H1 (cell line): ENCODE results near the gene TUBGCP6. TPM values are rescaled to one million over a fixed set of nuclear protein-coding genes. Genes with fewer than 3 reads are reported as not detected.

ENCODE experiments used
- BCL11A ChIP-seq, 2 experiments: IDR thresholded peaks; one replicate each; pipeline ENCODE4 v1.6.1; 2011; ENCODE audit warnings: low read depth in 2 of 2, low read length in 2 of 2, mild to moderate bottlenecking in 2 of 2
- BRCA1 ChIP-seq: IDR thresholded peaks from 2 replicates; pipeline ENCODE4 v1.6.1; 2012; ENCODE audit warnings: low read depth, low read length, improper control_type of control experiment
- CBX8 ChIP-seq: fragments of 300-800, 300-1000 bp; sonication (generic); IDR thresholded peaks from 2 replicates; pipeline ENCODE4 v1.7.1; 2016; ENCODE audit warnings: low read depth, low read length, borderline replicate concordance
- CHD2 ChIP-seq: IDR thresholded peaks from 2 replicates; pipeline ENCODE4 v1.6.1; 2012; ENCODE audit warnings: low read length, improper control_type of control experiment
- CREB1 ChIP-seq: IDR thresholded peaks from 2 replicates; pipeline ENCODE4 v1.6.1; 2012; ENCODE audit warnings: inconsistent platforms
- CTBP2 ChIP-seq: IDR thresholded peaks from 2 replicates; pipeline ENCODE4 v1.7.0; 2011; ENCODE audit warnings: borderline replicate concordance, mild to moderate bottlenecking, moderate library complexity, mixed read lengths, low read length; ENCODE audit not compliant: insufficient read depth, insufficient read length
- GTF2F1 ChIP-seq: IDR thresholded peaks from 2 replicates; pipeline ENCODE4 v1.6.1; 2012; ENCODE audit warnings: low read depth, low read length, improper control_type of control experiment, borderline replicate concordance
- HDAC2 ChIP-seq, 2 experiments: fragments of 300-600 bp in 1 of 2; sonication (generic) in 1 of 2; IDR thresholded peaks; 2 replicates each; pipeline ENCODE4 v1.6.1; 2011 to 2012; ENCODE audit warnings: low read depth in 2 of 2, low read length in 2 of 2, mild to moderate bottlenecking in 2 of 2, moderate library complexity in 2 of 2, borderline replicate concordance in 1 of 2, inconsistent platforms in 1 of 2
- HDAC6 ChIP-seq: IDR thresholded peaks from one replicate; pipeline ENCODE4 v1.7.1; 2012; ENCODE audit warnings: low read depth, mild to moderate bottlenecking, inconsistent platforms, low read length, moderate library complexity
- KDM1A ChIP-seq: fragments of 200-600, 300-600 bp; sonication (generic); IDR thresholded peaks from 2 replicates; pipeline ENCODE4 v1.7.1; 2016; ENCODE audit warnings: mild to moderate bottlenecking, low read length, borderline replicate concordance
- KDM5A ChIP-seq: fragments of 200-600 bp; IDR thresholded peaks from 2 replicates; pipeline ENCODE4 v1.7.1; 2012; ENCODE audit warnings: mild to moderate bottlenecking, low read length, inconsistent platforms, mixed read lengths
- PHF8 ChIP-seq: fragments of 200-600 bp; sonication (generic); conservative IDR thresholded peaks from 2 replicates; pipeline ENCODE4 v1.7.1; 2012; ENCODE audit warnings: low read depth, mild to moderate bottlenecking, inconsistent platforms, low read length, moderate library complexity
- POLR2AphosphoS5 ChIP-seq: IDR thresholded peaks from 2 replicates; pipeline ENCODE4 v1.6.1; 2011; ENCODE audit warnings: low read depth, low read length
- POU5F1 ChIP-seq: IDR thresholded peaks from 2 replicates; pipeline ENCODE4 v1.6.1; 2011; ENCODE audit warnings: low read depth, mild to moderate bottlenecking, low read length, moderate library complexity
- RAD21 ChIP-seq, 2 experiments: IDR thresholded peaks in 1 of 2; conservative IDR thresholded peaks in 1 of 2; 2 replicates each; pipeline ENCODE4 v1.6.1; 2011; ENCODE audit warnings: low read depth in 2 of 2, low read length in 2 of 2, improper control_type of control experiment in 1 of 2, inconsistent platforms in 1 of 2, mild to moderate bottlenecking in 1 of 2, moderate library complexity in 1 of 2
- RBBP5 ChIP-seq: IDR thresholded peaks from 2 replicates; pipeline ENCODE4 v1.7.1; 2012; ENCODE audit warnings: low read depth, mild to moderate bottlenecking, inconsistent platforms, low read length, moderate library complexity, borderline replicate concordance
- SP4 ChIP-seq: IDR thresholded peaks from 2 replicates; pipeline ENCODE4 v1.6.1; 2012; ENCODE audit warnings: low read length, inconsistent platforms
- TAF1 ChIP-seq: IDR thresholded peaks from 2 replicates; pipeline ENCODE4 v1.6.1; 2011; ENCODE audit warnings: mild to moderate bottlenecking, low read depth, low read length
- TEAD4 ChIP-seq: IDR thresholded peaks from 2 replicates; pipeline ENCODE4 v1.6.1; 2012; ENCODE audit warnings: low read depth, low read length, inconsistent platforms, mixed read lengths
- polyA plus RNA-seq, 7 experiments: library from polyadenylated mRNA; depleted of rRNA in 3 of 7; stranded (reverse) in 5 of 7; unstranded in 2 of 7; fragments of >200 nt in 5 of 7; fragments of 200-250 nt in 2 of 7; gene quantifications; 1 replicate in 5 of 7; 2 replicates in 1 of 7; 4 replicates in 1 of 7; pipeline versions ENCODE4 v1.2.1 to v1.2.3, GENCODE V29; 2011 to 2013; ENCODE audit warnings: missing spikeins in 2 of 7, mixed read lengths in 2 of 7
- total RNA-seq: library from RNA; stranded (reverse); fragmentation: NEBNext Ultra II Directional; extraction: Animal tissue kit (Norgen Biotek cat#: 25700); gene quantifications from 2 replicates; pipeline ENCODE4 v1.2.1, GENCODE V29; 2021
- TF ChIP-seq, protein P1 (sequence below), 3 experiments: IDR thresholded peaks; 1 replicate in 2 of 3; 2 replicates in 1 of 3; pipeline versions ENCODE4 v1.5.1 to v1.6.1; 2011; ENCODE audit warnings: low read length in 3 of 3, mild to moderate bottlenecking in 3 of 3, inconsistent platforms in 2 of 3, low read depth in 1 of 3, moderate library complexity in 1 of 3; ENCODE audit not compliant: insufficient read depth in 1 of 3; ENCODE audit errors: control extremely low read depth in 1 of 3
- TF ChIP-seq, protein P2 (sequence below): IDR thresholded peaks from 2 replicates; pipeline ENCODE4 v1.6.1; 2011; ENCODE audit warnings: low read depth, mild to moderate bottlenecking, low read length; ENCODE audit not compliant: insufficient read depth

The TUBGCP6 gene
- total and polyA plus RNA-seq, 2 of the 8 experiments (the other 6 are each of a cell fraction or from before 2014, with no cell fraction given), result 24.2 to 24.7 TPM

DNA sequence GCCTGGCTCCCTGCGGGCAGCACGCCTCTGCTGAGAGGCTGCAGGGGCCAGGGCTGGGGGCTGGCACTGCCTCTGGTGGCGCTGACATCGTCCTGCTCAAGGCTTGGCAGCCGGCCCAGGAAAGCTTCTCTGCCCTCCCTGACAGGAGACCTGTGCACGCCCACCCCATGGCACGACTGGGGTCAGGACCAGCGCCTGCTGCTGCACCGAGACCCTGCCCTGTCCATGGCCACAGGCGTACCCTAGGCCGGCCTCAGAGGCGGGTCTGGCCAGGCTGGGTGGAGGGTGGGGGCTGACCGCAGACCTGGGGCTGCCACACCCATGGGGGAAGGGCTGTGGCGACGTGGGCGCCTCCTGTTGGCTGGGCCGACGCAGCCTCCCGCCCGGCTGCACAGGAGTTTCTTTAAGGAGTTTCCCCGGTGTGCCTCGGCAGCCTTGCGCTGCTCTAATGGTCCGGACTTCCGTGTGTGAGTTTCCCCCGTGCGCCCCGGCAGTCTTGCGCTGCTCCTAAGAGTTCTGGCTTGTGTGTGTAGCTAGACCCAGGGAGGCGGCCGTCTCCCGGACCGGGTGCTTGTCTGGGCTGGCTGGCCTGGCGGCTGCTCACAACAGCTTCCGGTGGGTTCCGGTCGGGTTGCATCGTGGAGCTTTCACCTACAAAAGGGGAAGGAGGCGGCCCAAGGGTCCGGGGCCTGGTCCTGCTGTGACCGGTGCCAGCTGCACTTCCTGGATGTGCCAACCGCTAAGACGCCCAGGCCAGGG lies 54.5 kb downstream of the TUBGCP6 start (continued):
- TF ChIP-seq KDM5A, result no peak
- TF ChIP-seq RAD21 (IDR thresholded peaks at IDR 0.05 in 1 of 2, conservative IDR thresholded peaks at IDR 0.05 in 1 of 2; ENCODE audit: low read depth in 2 of 2, low read length in 2 of 2), result peak in 1 of 2 experiments; percentile 21; a peak in 3 of 4 replicates
- no peak for TF ChIP-seq CHD2
- no peak for TF ChIP-seq CBX8
- no peak for TF ChIP-seq SP4
- no peak for TF ChIP-seq GTF2F1
- peak; percentile 74 for TF ChIP-seq CREB1
- no peak for TF ChIP-seq BRCA1
- 0 out of 2 replicates have a peak, but pooled peaks have one; percentile 11 for TF ChIP-seq TAF1
- TF ChIP-seq POLR2AphosphoS5, result no peak
- no peak for TF ChIP-seq PHF8
- no peak for TF ChIP-seq HDAC6
- no peak for TF ChIP-seq KDM1A
- TF ChIP-seq HDAC2 (IDR thresholded peaks at IDR 0.05; ENCODE audit: borderline replicate concordance in 1 of 2, low read depth in 2 of 2, low read length in 2 of 2), result no peak
- TF ChIP-seq, protein P1, sequence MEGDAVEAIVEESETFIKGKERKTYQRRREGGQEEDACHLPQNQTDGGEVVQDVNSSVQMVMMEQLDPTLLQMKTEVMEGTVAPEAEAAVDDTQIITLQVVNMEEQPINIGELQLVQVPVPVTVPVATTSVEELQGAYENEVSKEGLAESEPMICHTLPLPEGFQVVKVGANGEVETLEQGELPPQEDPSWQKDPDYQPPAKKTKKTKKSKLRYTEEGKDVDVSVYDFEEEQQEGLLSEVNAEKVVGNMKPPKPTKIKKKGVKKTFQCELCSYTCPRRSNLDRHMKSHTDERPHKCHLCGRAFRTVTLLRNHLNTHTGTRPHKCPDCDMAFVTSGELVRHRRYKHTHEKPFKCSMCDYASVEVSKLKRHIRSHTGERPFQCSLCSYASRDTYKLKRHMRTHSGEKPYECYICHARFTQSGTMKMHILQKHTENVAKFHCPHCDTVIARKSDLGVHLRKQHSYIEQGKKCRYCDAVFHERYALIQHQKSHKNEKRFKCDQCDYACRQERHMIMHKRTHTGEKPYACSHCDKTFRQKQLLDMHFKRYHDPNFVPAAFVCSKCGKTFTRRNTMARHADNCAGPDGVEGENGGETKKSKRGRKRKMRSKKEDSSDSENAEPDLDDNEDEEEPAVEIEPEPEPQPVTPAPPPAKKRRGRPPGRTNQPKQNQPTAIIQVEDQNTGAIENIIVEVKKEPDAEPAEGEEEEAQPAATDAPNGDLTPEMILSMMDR (IDR thresholded peaks at IDR 0.05; ENCODE audit: control extremely low read depth in 1 of 3, insufficient read depth in 1 of 3, low read depth in 1 of 3, low read length in 3 of 3), result peak; percentile 38 to 75 (median 51); a peak in 3 of 4 replicates
- no peak for TF ChIP-seq BCL11A (IDR thresholded peaks at IDR 0.05; ENCODE audit: low read depth in 2 of 2, low read length in 2 of 2)
- no peak for TF ChIP-seq POU5F1
- TF ChIP-seq RBBP5, result no peak
- TF ChIP-seq CTBP2, result no peak
- TF ChIP-seq, protein P2, sequence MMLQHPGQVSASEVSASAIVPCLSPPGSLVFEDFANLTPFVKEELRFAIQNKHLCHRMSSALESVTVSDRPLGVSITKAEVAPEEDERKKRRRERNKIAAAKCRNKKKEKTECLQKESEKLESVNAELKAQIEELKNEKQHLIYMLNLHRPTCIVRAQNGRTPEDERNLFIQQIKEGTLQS, result no peak
- TF ChIP-seq TEAD4, result no peak
